HepG2 (cell line): ENCODE results near the gene NTN5. TPM values are rescaled to one million over a fixed set of nuclear protein-coding genes. Genes with fewer than 3 reads are reported as not detected.

Source experiments
- ATAC-seq: fragments of 200-7000 bp; cut with Tn5 transposase; 3 replicates; pipeline ENCODE4 v1.9.1; 2020; ENCODE audit warnings: mild to moderate bottlenecking, moderate library complexity
- BruUV-seq: library from RNA; stranded (reverse); fragments of 400-500 nt; replicated peaks from 2 replicates; lab custom pipeline; 2021; lab: Mats Ljungman, UMichigan
- CTCF ChIA-PET: fragments of 300-600 bp; formaldehyde crosslinking; extraction: SDS; loops from one replicate; lab custom pipeline; 2021; ENCODE audit warnings: low total read pairs, inconsistent platforms, low intra/inter-chr PET ratio; lab: Yijun Ruan, JAX
- POLR2A ChIA-PET: fragments of 350-600 bp; sonication (Branson Sonifier 250); formaldehyde crosslinking; loops from one replicate; lab custom pipeline; 2020; ENCODE audit warnings: antibody characterized with exemption, inconsistent platforms; lab: Yijun Ruan, JAX
- DNase-seq: peaks from one replicate; pipeline ENCODE4 v3.0.0-alpha.2; 2015; ENCODE audit warnings: low spot score
- FAIRE-seq: peaks from 3 replicates; lab custom pipeline; 2011; peaks lifted over from hg19 to GRCh38; lab: Jason Lieb, UNC
- H2AFZ ChIP-seq: one replicate; pipeline ENCODE4 v1.6.1; 2011; ENCODE audit warnings: low read length, inconsistent platforms
- H3K27ac ChIP-seq: fragments of 300-600 bp; 3 replicates; pipeline ENCODE4 v1.8.0; 2011; ENCODE audit warnings: mixed run types, mild to moderate bottlenecking, mixed read lengths, low read length, inconsistent platforms; ENCODE audit not compliant: insufficient read depth; ENCODE audit errors: extremely low read length
- H3K27me3 ChIP-seq, 2 experiments: fragments of 200-600 bp in 1 of 2; 2 replicates in 1 of 2; 3 replicates in 1 of 2; pipeline versions ENCODE4 v1.6.0 to v1.8.0; 2011; ENCODE audit warnings: low read length in 2 of 2, mild to moderate bottlenecking in 2 of 2, moderate library complexity in 2 of 2, inconsistent platforms in 1 of 2; ENCODE audit not compliant: insufficient read depth in 2 of 2, control insufficient read depth in 1 of 2
- H3K36me3 ChIP-seq, 2 experiments: fragments of 200-600 bp in 1 of 2; replicated peaks in 1 of 2; 2 replicates in 1 of 2; 3 replicates in 1 of 2; pipeline versions ENCODE4 v1.5.1 to v1.8.0; 2011; ENCODE audit warnings: low read length in 2 of 2, inconsistent platforms in 1 of 2; ENCODE audit not compliant: insufficient read depth in 2 of 2, control insufficient read depth in 1 of 2
- H3K4me1 ChIP-seq: 2 replicates; pipeline ENCODE4 v1.5.1; 2012; ENCODE audit warnings: low read length, inconsistent platforms; ENCODE audit not compliant: insufficient read depth
- H3K4me2 ChIP-seq: 2 replicates; pipeline ENCODE4 v1.6.0; 2011; ENCODE audit warnings: low read depth, low read length, inconsistent platforms
- H3K4me3 ChIP-seq, 3 experiments: fragments of 200-600 bp in 1 of 3; sonication (generic), shearing (Covaris generic) in 1 of 3; replicated peaks in 1 of 3; 2 replicates each; pipeline ENCODE4 v1.5.1; 2011 to 2016; ENCODE audit warnings: low read length in 3 of 3, inconsistent platforms in 2 of 3, low read depth in 2 of 3, mild to moderate bottlenecking in 2 of 3, control low read depth in 1 of 3, mixed read lengths in 1 of 3; ENCODE audit not compliant: insufficient read depth in 1 of 3
- H3K79me2 ChIP-seq: one replicate; pipeline ENCODE4 v1.6.1; 2011; ENCODE audit warnings: low read length, inconsistent platforms; ENCODE audit not compliant: insufficient read depth
- H3K9ac ChIP-seq: 2 replicates; pipeline ENCODE4 v1.6.0; 2011; ENCODE audit warnings: mild to moderate bottlenecking, low read depth, low read length, inconsistent platforms; ENCODE audit not compliant: insufficient read depth
- H3K9me3 ChIP-seq: 2 replicates; pipeline ENCODE4 v1.5.1; 2012; ENCODE audit warnings: mild to moderate bottlenecking, low read length
- H4K20me1 ChIP-seq: 2 replicates; pipeline ENCODE4 v1.6.0; 2011; ENCODE audit warnings: inconsistent platforms, mild to moderate bottlenecking, low read length, moderate library complexity; ENCODE audit not compliant: insufficient read depth
- FOXO1 ChIP-seq: sonication (generic); formaldehyde crosslinking; IDR thresholded peaks from 2 replicates; pipeline ENCODE4 v1.4.0; 2020; ENCODE audit warnings: missing genetic modification reagents
- KDM1A ChIP-seq: IDR thresholded peaks from 2 replicates; pipeline ENCODE4 v1.6.1; 2016; ENCODE audit warnings: missing compliant biosample characterization
- KDM6A ChIP-seq: IDR thresholded peaks from 2 replicates; pipeline ENCODE4 v1.6.1; 2016; ENCODE audit warnings: low read depth
- NR2F1 ChIP-seq, 2 experiments: fragments of 450-650 bp in 1 of 2; formaldehyde crosslinking in 1 of 2; IDR thresholded peaks; 2 replicates each; pipeline versions ENCODE4 v1.5.0 to v1.6.1; 2016 to 2020; ENCODE audit warnings: mild to moderate bottlenecking in 1 of 2, missing compliant biosample characterization in 1 of 2, missing genetic modification reagents in 1 of 2, moderate library complexity in 1 of 2
- NR2F2 ChIP-seq: IDR thresholded peaks from 2 replicates; pipeline ENCODE4 v1.6.1; 2012; ENCODE audit warnings: low read depth, inconsistent platforms, borderline replicate concordance
- POLR2AphosphoS5 ChIP-seq: IDR thresholded peaks from 2 replicates; pipeline ENCODE4 v1.6.1; 2012; ENCODE audit warnings: low read depth, low read length
- RAD21 ChIP-seq: fragments of 450-650 bp; formaldehyde crosslinking; IDR thresholded peaks from 2 replicates; pipeline ENCODE4 v1.5.0; 2020; ENCODE audit warnings: mild to moderate bottlenecking
- YY1 ChIP-seq: IDR thresholded peaks from 2 replicates; pipeline ENCODE4 v1.6.1; 2011; ENCODE audit warnings: low read length, low read depth, moderate library complexity, mild to moderate bottlenecking; ENCODE audit not compliant: insufficient read depth, insufficient replicate concordance
- ZNF101 ChIP-seq: sonication (generic); formaldehyde crosslinking; IDR thresholded peaks from 2 replicates; pipeline ENCODE4 v1.4.0; 2020; ENCODE audit warnings: mild to moderate bottlenecking, low read depth, missing genetic modification reagents, borderline replicate concordance
- ZNF224 ChIP-seq: sonication (generic); formaldehyde crosslinking; IDR thresholded peaks from 2 replicates; pipeline ENCODE4 v1.5.0; 2020; ENCODE audit warnings: mild to moderate bottlenecking, missing genetic modification reagents
- ZNF33A ChIP-seq: sonication (generic); formaldehyde crosslinking; IDR thresholded peaks from 2 replicates; pipeline ENCODE4 v1.5.1; 2020; ENCODE audit warnings: missing genetic modification reagents, mild to moderate bottlenecking, moderate library complexity, borderline replicate concordance
- ZNF441 ChIP-seq: sonication (generic); formaldehyde crosslinking; IDR thresholded peaks from 2 replicates; pipeline ENCODE4 v1.7.0; 2021; ENCODE audit warnings: missing genetic modification reagents, borderline replicate concordance
- ZNF503 ChIP-seq: sonication (generic); formaldehyde crosslinking; IDR thresholded peaks from 2 replicates; pipeline ENCODE4 v1.4.0; 2020; ENCODE audit warnings: missing genetic modification reagents
- ZNF550 ChIP-seq: sonication (generic); formaldehyde crosslinking; IDR thresholded peaks from 2 replicates; pipeline ENCODE4 v1.4.0; 2020; ENCODE audit warnings: mild to moderate bottlenecking, missing genetic modification reagents, borderline replicate concordance
- ZNF710 ChIP-seq: sonication (generic); formaldehyde crosslinking; IDR thresholded peaks from 2 replicates; pipeline ENCODE4 v1.5.0; 2020; ENCODE audit warnings: mild to moderate bottlenecking, missing genetic modification reagents, borderline replicate concordance
- ZNF878 ChIP-seq: sonication (generic); formaldehyde crosslinking; IDR thresholded peaks from 2 replicates; pipeline ENCODE4 v1.8.1; 2023; ENCODE audit warnings: mild to moderate bottlenecking, missing genetic modification reagents, moderate library complexity
- WGBS: methylation state at CpG from one replicate; pipeline ENCODE4 v1.1.6; 2017; ENCODE audit warnings: low lambda C conversion rate; 5-methylcytosine and 5-hydroxymethylcytosine counted together
- in situ Hi-C: cut with HindIII; loops from 2 replicates; pipeline ENCODE4 v1.10.0; 2017; ENCODE audit warnings: low pct_unique_long_range_greater_than_20kb; ENCODE audit not compliant: extremely low pct_ligation_motif_present
- intact Hi-C: fragments of 100-400 bp; cut with micrococcal nuclease; formaldehyde crosslinking; loops from one replicate; pipeline ENCODE4 v1.10.0; 2022; ENCODE audit not compliant: unreplicated experiment
- polyA plus RNA-seq, 8 experiments: library from polyadenylated mRNA; depleted of rRNA in 3 of 8; stranded (reverse) in 7 of 8; unstranded in 1 of 8; fragments of >200 nt; fragmentation: Illumina TruSeq in 4 of 8; extraction: Trizol in 4 of 8; gene quantifications; 2 replicates each; pipeline versions ENCODE4 v1.2.1 to v1.2.3, GENCODE V29; 2011 to 2016; ENCODE audit warnings: low read depth in 4 of 8, missing spikeins in 1 of 8, mixed read lengths in 1 of 8; ENCODE audit not compliant: insufficient read depth in 1 of 8
- total RNA-seq, 5 experiments: library from RNA; depleted of rRNA; stranded (reverse); fragments of >200 nt; fragmentation: Illumina TruSeq; extraction: Trizol; gene quantifications; 2 replicates each; pipeline ENCODE4 v1.2.3, GENCODE V29; 2016; ENCODE audit warnings: low read depth in 1 of 5

The NTN5 gene
- total and polyA plus RNA-seq, 2 of the 13 experiments (the other 11 are each of a cell fraction or from before 2014, with no cell fraction given), result 0.05 TPM; not detected in 1

- H3K4me2 ChIP-seq, result peak overlapping the region; percentile 93
- no peak for FAIRE-seq
- POLR2A ChIA-PET, result interaction anchor here (0.6 to 1.6 kb wide), 38 partner anchors 8 to 1022 kb away, joined by 3 to 61 read pairs (median 5); partner anchors contain the start of genes CA11, DBP, NUCB1 and SCAF1
- H3K4me1 ChIP-seq, result peaks cover 55% of the 10 kb centered on the region
- TSS peak; percentile 72 for BruUV-seq
- H3K36me3 ChIP-seq, result peaks cover 15 to 28% of the 10 kb centered on the region in 2 experiments
- no peaks in the 10 kb centered on the region for H3K9me3 ChIP-seq
- peak overlapping the region; percentile 83 for H3K9ac ChIP-seq
- peaks cover 33% of the 10 kb centered on the region for H3K79me2 ChIP-seq
- H3K4me3 ChIP-seq, result peak overlapping the region; percentile 67 to 99 (median 89)
- H4K20me1 ChIP-seq, result peaks cover 36% of the 10 kb centered on the region
- in situ Hi-C loops, result no loop called here
- ATAC-seq, result no peak
- DNase-seq, result no peak
- H3K27me3 ChIP-seq, result no peaks in the 10 kb centered on the region; a peak in 1 of 5 replicates
- CTCF ChIA-PET, result no interaction called here
- 39% methylated on average over 6 of the region's 6 CpGs for WGBS
- H3K27ac ChIP-seq, result peak overlapping the region; percentile 76
- intact Hi-C loops, result loop anchor here (2.0 kb wide), 1 partner anchor 15 kb away; no protein-coding TSS in a partner anchor
- no peak overlapping the region for H2AFZ ChIP-seq
- TF ChIP-seq FOXO1 (CRISPR knock-in tag) (no peak), POLR2AphosphoS5 (no peak), RAD21 (no peak), KDM1A (CRISPR knock-in tag) (peak; percentile 99), ZNF503 (no peak; the same call in 1 of the 2 replicates), ZNF878 (CRISPR knock-in tag) (no peak; the same call in 1 of the 2 replicates), ZNF710 (CRISPR knock-in tag) (no peak), ZNF550 (no peak), NR2F1 (CRISPR knock-in tag; IDR thresholded peaks at IDR 0.05) (peak in 1 of 2 experiments; percentile 51; a peak in 1 of 4 replicates), KDM6A (CRISPR knock-in tag) (peak; percentile 26; the same call in 1 of the 2 replicates), ZNF224 (CRISPR knock-in tag) (0 out of 2 replicates have a peak, but pooled peaks have one; percentile 12), NR2F2 (no peak), ZNF33A (CRISPR knock-in tag) (no peak), YY1 (no peak), ZNF101 (peak; percentile 14; the same call in 1 of the 2 replicates), ZNF441 (no peak)
Observed at GRCh38 chr19:48619692-48620585, 52.9 kb downstream of the NTN5 start.
